Stimulated activated CD8-positive, alpha-beta memory T cell treated with anti-CD3 and anti-CD28 coated beads, Interleukin-15, amount 100 ng/mL, for 4 hours (primary cell): ENCODE data around the gene GATA6.
"Not testable (repeated sequence)": the region's sequence is repeated elsewhere in the genome, so short reads cannot be mapped to it uniquely, and the experiment has no call there.

Source experiments
- DNase-seq, 2 donors: peaks; one replicate each; pipeline ENCODE4 v3.0.0-alpha.2; 2020; ENCODE audit warnings: low read depth in 2 of 2

The GATA6 gene

DNA sequence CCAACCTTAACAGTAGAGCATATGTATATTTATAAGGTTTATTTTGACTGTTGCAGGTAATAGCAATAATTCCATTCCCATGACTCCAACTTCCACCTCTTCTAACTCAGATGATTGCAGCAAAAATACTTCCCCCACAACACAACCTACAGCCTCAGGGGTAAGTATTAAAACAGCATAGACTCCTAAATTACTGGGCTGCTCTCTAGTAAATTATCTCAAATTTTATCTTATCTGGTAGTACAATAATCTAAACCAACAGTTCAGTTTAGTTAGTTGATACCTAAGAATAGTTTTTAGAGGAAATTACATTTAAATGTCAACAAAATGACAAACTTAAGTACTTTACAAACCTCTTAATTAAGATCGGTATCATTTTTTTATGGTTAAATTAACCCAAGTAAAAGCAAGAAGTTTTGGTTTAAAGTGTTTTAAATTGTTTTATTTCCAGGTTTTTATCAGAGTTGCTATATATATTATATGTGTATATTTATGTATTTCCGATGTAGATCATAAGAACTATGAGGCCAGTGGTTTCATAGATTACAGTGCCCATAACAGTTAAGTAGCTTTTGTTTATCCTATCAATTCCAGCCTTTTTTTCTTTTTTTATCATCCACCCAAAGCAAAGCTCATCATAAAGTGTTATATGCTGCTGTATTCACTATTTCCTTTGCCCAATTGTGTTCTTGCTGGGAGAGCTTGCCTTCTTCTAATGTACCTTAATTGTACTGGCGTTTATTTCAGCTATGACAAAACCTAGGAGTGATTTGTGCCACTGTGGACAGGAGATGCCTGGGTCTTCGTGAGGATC lies 13.7 kb downstream of the GATA6 start:
- no peak for DNase-seq

- DNase-seq, result no peak
Observed at GRCh38 chr18:22183698-22184170, 14.3 kb downstream of the GATA6 start.

DNA sequence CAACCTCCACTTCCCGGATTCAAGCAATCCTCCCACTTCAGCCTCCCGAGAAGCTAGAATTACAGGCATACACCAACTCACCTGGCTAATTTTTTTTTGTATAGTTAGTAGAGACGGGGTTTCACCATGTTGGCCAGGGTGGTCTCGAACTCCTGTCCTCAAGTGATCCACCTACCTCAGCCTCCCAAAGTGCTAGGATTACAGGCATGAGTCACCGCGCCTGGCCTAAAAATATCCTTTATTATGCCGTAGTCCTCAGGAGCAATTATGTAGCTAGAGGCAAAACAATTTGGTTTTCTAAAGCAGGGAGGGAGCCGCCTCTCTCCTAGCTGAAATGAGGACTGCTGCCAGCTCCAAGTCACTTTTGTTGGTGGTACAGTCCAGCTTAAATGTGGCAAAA lies 15.2 kb downstream of the GATA6 start:
- not testable (repeated sequence) for DNase-seq

DNA sequence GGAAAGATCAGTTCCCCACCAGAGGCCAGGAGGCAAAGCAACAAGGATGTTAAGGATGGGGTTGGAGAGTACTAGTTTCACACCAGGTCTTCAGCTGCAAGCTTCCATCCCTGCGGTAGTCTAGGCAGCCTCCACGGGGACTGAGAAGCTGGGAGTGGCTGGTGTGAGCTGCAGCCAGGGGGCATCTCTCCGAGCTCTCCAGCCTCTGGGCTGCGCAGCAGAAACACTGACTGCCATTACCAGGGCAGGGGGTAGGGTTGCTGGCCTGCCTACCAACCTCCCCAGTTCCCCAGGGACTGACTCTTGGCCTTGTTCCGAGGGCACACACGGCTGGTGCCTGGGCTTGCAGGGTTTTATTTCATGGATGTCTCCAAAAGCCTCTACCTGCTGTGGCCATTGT lies 15.9 kb downstream of the GATA6 start:
- DNase-seq, result no peak

GRCh38 chr18:22185771-22186386 lies 16.5 kb downstream of the GATA6 start:
- DNase-seq, result no peak

DNA sequence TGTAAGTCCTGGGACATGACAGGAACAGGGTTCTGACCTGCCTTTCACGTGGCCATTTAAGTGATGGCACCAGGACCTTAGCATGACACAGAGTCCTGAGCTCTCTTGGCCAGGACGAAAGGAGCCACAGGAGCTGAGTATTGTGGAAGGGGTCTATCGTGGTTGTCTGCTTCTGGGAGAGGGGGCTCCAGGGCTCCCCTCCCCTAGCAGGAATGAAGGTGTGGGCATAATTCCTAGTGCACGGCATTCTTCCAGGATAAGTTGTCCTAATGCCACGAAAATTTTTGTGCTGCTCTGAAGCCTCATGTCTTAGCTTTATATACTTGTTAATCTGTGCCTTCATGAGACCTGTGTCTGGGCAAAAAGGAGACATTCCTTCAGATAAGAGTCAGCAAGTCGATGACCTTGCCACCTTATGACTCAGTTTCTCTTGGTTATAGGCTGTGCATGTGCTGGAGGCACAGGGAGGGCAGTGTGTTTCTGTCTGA lies 17.1 kb downstream of the GATA6 start:
- no peak for DNase-seq

- no peak for DNase-seq
Observed at GRCh38 chr18:22188559-22189267, 19.3 kb downstream of the GATA6 start.

DNA sequence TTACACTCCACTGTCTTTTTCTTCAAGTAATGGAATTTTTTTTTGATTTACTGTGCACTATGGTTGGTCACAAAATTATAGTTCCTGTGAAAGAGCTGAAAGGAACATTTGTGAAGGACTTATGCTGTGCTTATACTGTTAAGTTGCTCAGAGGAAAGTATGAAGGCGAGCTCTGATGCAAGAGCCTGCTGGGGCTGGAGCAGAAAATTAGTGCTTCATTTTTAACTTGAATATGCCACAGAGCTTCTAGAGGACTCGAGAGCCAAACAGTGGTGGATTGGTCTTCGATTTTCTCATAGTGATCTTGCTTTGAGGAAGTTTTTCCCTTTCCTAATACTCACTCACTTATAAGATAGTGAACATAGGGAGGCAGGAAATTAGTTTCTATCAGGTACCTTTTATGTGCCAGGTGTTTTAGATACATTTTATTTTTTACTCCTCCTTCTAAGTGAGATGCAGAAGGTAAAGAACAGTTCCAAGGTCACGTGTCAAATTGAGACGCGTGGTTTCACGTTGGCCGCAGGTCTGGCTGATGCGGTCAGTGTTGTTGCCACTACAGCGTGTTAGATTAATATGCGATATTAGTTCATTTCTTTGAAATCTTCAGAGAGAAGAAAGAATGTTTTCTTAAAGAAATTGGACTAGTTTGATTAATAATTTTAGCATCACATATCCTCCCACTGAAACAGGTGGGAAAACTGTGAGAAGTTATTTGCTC lies 20.2 kb downstream of the GATA6 start:
- DNase-seq, result no peak

- no peak for DNase-seq
Observed at GRCh38 chr18:22191346-22191695, 21.9 kb downstream of the GATA6 start.

DNA sequence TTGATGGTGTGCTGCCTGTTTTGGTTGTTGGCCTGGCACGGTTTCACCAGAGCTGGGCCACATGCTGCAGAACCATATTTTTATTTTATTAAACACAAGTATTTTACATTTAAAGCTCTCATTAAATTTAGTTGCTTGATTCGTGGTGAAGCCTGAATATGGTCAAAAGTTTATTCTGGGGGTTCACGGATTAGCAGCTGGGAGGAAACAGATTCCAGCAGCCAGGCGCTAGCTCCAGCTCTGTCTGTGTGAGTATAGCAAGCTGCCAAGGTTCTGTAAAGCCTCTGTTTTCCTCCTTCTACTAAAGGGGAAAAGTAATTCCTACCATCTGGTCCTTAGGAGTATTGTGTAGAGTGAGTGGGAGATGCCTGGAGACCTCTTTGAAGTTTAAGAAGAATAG lies 22.5 kb downstream of the GATA6 start:
- DNase-seq, result no peak

- no peak for DNase-seq
Observed at GRCh38 chr18:22193466-22193865, 24.1 kb downstream of the GATA6 start.

DNA sequence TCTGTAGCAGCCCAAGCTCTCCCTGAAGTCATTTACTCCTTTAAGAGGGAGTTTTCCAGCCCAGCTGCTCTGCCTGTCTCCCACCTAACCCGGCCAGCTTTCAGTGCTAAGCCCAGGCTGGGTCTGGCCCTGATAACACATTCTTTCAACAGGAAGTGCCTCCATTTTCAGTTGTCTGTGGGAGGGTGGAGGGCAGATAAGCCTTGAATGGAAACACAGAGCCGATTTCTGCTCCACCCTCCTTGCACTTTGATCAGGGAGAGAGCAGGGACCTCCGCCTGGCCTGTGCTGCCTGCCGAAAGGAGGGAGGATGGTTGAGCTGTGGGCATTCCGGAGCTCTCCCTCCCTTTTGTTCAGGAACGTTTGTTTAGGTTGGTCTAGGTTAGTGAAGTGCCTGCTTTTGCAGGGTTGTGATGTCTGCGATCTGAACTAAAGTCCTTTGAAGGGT lies 24.8 kb downstream of the GATA6 start:
- DNase-seq, result no peak

- no peak for DNase-seq
Observed at GRCh38 chr18:22195052-22195451, 25.7 kb downstream of the GATA6 start.

GRCh38 chr18:22196943-22197342 lies 27.6 kb downstream of the GATA6 start:
- DNase-seq, result not testable (repeated sequence)

GRCh38 chr18:22197668-22198067 lies 28.3 kb downstream of the GATA6 start:
- no peak for DNase-seq

DNA sequence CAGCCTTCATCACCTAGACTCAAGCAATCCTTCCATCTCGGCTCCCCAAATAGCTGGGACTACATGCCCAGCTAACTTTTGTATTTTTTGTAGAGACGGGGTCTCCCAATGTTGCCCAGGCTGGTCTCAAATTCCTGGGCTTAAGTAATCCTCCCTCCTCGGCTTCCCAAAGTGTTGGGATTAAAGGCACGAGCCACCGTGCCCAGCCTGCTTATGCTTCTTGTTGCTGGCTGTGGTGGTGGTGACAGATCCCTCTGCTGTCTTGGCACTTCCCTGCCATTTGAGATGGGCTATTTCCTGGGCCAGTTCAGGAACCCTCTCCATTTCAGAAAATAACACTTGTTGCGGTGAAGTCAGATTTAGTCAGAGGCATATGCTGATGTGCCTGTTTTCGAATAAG lies 28.8 kb downstream of the GATA6 start:
- DNase-seq, result no peak

GRCh38 chr18:22199005-22199404 lies 29.6 kb downstream of the GATA6 start:
- DNase-seq, result no peak

GRCh38 chr18:22200611-22201225 lies 31.3 kb downstream of the GATA6 start:
- no peak for DNase-seq

GRCh38 chr18:22203035-22203434 lies 33.6 kb downstream of the GATA6 start:
- no peak for DNase-seq

DNA sequence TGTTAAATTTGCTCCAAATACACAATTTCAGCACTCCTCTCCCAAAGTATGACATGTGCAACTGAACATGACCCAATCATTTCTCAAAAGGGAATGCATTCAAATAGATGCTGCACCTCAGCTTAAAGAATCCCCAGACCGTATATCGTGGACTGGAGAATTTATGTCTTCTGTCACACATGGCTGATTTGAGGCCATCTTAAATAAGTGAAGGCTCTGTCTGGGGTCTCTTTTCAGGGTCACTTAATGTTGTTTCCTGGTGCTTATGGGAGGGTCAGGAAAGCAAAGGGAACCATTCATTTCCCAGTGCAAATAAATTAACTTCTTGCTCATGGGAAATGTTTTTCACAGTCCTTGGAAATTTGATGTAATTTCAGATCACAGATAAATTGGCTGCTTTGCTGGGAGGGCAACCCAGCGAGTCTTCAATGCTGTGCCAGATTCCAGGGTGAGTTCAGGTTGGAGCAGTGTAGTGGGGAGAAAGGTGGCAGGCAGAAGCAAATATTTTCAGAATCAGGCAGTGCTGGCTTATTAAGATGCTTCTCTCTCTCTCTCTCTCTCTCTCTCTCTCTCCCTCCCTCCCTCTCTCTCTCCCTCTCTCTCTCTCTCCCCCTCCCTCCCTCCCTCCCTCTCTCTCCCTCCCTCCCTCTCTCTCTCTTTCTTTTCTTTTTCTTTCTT lies 34.3 kb downstream of the GATA6 start:
- no peak for DNase-seq

GRCh38 chr18:22204214-22204536 lies 34.8 kb downstream of the GATA6 start:
- DNase-seq, result no peak
